OCI-LY1 (cell line): ENCODE results near the gene NANS.
"Not testable (repeated sequence)": the region's sequence is repeated elsewhere in the genome, so short reads cannot be mapped to it uniquely, and the experiment has no call there.

Source experiments
- H2AFZ ChIP-seq: fragments of 200-600 bp; sonication (generic), shearing (Covaris generic); 2 replicates; pipeline ENCODE4 v1.6.0; 2014; ENCODE audit warnings: antibody characterized with exemption, mild to moderate bottlenecking, low read length
- H3F3A ChIP-seq: fragments of 200-600 bp; sonication (generic), shearing (Covaris generic); 2 replicates; pipeline ENCODE4 v1.6.0; 2014; ENCODE audit warnings: mild to moderate bottlenecking, antibody characterized with exemption, low read length, moderate library complexity; ENCODE audit not compliant: insufficient read depth
- H3K27ac ChIP-seq: fragments of 200-600 bp; sonication (generic); 2 replicates; pipeline ENCODE4 v1.5.1; 2014; ENCODE audit warnings: low read length, mixed run types, mild to moderate bottlenecking, low read depth; ENCODE audit not compliant: poor library complexity, severe bottlenecking
- H3K27me3 ChIP-seq: fragments of 200-600 bp; sonication (generic); 2 replicates; pipeline ENCODE4 v1.6.0; 2014; ENCODE audit warnings: antibody characterized with exemption, mild to moderate bottlenecking, low read length, moderate library complexity; ENCODE audit not compliant: insufficient read depth
- H3K36me3 ChIP-seq: fragments of 200-600 bp; sonication (generic); 2 replicates; pipeline ENCODE4 v1.6.1; 2014; ENCODE audit warnings: mild to moderate bottlenecking, antibody characterized with exemption, low read length, moderate library complexity, mixed read lengths; ENCODE audit not compliant: insufficient read depth
- H3K4me1 ChIP-seq: fragments of 200-600 bp; sonication (generic); 2 replicates; pipeline ENCODE4 v1.5.1; 2014; ENCODE audit warnings: mild to moderate bottlenecking, low read length, moderate library complexity; ENCODE audit not compliant: insufficient read depth, severe bottlenecking
- H3K4me2 ChIP-seq: fragments of 200-600 bp; sonication (generic), shearing (Covaris generic); 2 replicates; pipeline ENCODE4 v1.6.1; 2014; ENCODE audit warnings: low read length
- H3K4me3 ChIP-seq: fragments of 200-600 bp; sonication (generic); 2 replicates; pipeline ENCODE4 v1.5.1; 2014; ENCODE audit warnings: low read length, low read depth, mild to moderate bottlenecking, mixed read lengths; ENCODE audit not compliant: poor library complexity, severe bottlenecking
- H3K79me2 ChIP-seq: fragments of 200-600 bp; shearing (Covaris generic); 2 replicates; pipeline ENCODE4 v1.6.1; 2016; ENCODE audit warnings: mixed run types, low read length, mixed read lengths; ENCODE audit not compliant: insufficient read depth
- H3K9ac ChIP-seq: fragments of 200-600 bp; sonication (generic), shearing (Covaris generic); 2 replicates; pipeline ENCODE4 v1.6.1; 2014; ENCODE audit warnings: mild to moderate bottlenecking, low read length, mixed read lengths
- H3K9me2 ChIP-seq: fragments of 200-600 bp; sonication (generic), shearing (Covaris generic); 2 replicates; pipeline ENCODE4 v1.6.1; 2014; ENCODE audit warnings: low read depth, mild to moderate bottlenecking, low read length, mixed read lengths
- H3K9me3 ChIP-seq: fragments of 200-600 bp; shearing (Covaris generic); 2 replicates; pipeline ENCODE4 v1.6.1; 2014; ENCODE audit warnings: low read length, mixed read lengths
- H4K20me1 ChIP-seq: fragments of 200-600 bp; sonication (generic), shearing (Covaris generic); 2 replicates; pipeline ENCODE4 v1.6.0; 2016; ENCODE audit warnings: mild to moderate bottlenecking, low read length; ENCODE audit not compliant: insufficient read depth
- CTCF ChIP-seq: fragments of 200-600 bp; sonication (generic), shearing (Covaris generic); IDR thresholded peaks from 2 replicates; pipeline ENCODE4 v1.5.1; 2017; ENCODE audit warnings: mild to moderate bottlenecking, antibody characterized with exemption, low read length, moderate library complexity, mixed read lengths
- EZH2 ChIP-seq: fragments of 200-600 bp; sonication (generic), shearing (Covaris generic); IDR thresholded peaks from 2 replicates; pipeline ENCODE4 v1.8.0; 2017; ENCODE audit warnings: borderline replicate concordance, mixed run types, mild to moderate bottlenecking, antibody characterized with exemption, low read length, moderate library complexity, mixed read lengths

The NANS gene

GRCh38 chr9:98018347-98018746 lies 38.2 kb upstream of the NANS start:
- no peak overlapping the region for H3K4me3 ChIP-seq
- H3F3A ChIP-seq: no peaks in the 10 kb centered on the region
- H3K4me2 ChIP-seq: no peak overlapping the region
- H3K9me3 ChIP-seq: no peaks in the 10 kb centered on the region
- no peaks in the 10 kb centered on the region for H3K4me1 ChIP-seq
- no peaks in the 10 kb centered on the region for H4K20me1 ChIP-seq
- no peaks in the 10 kb centered on the region for H3K27me3 ChIP-seq
- TF ChIP-seq CTCF (no peak), EZH2 (no peak)
- H3K9me2 ChIP-seq: no peaks in the 10 kb centered on the region
- no peak overlapping the region for H3K27ac ChIP-seq
- no peaks in the 10 kb centered on the region for H3K79me2 ChIP-seq
- H3K9ac ChIP-seq: no peak overlapping the region
- H3K36me3 ChIP-seq: peaks cover 65% of the 10 kb centered on the region
- H2AFZ ChIP-seq: no peak overlapping the region

GRCh38 chr9:98019098-98019497 lies 37.4 kb upstream of the NANS start:
- TF ChIP-seq EZH2 (no peak), CTCF (no peak)
- H3K9ac ChIP-seq: no peak overlapping the region
- no peak overlapping the region for H3K4me3 ChIP-seq
- no peak overlapping the region for H3K4me2 ChIP-seq
- H3K79me2 ChIP-seq: no peaks in the 10 kb centered on the region
- no peaks in the 10 kb centered on the region for H3K9me3 ChIP-seq
- H3F3A ChIP-seq: no peaks in the 10 kb centered on the region
- H2AFZ ChIP-seq: no peak overlapping the region
- no peak overlapping the region for H3K27ac ChIP-seq
- H3K9me2 ChIP-seq: no peaks in the 10 kb centered on the region
- H3K4me1 ChIP-seq: no peaks in the 10 kb centered on the region
- H3K36me3 ChIP-seq: peaks cover 57% of the 10 kb centered on the region
- H4K20me1 ChIP-seq: no peaks in the 10 kb centered on the region
- no peaks in the 10 kb centered on the region for H3K27me3 ChIP-seq

GRCh38 chr9:98019869-98020268 lies 36.7 kb upstream of the NANS start:
- not testable (repeated sequence) for H3K9me3 ChIP-seq, H3K9ac ChIP-seq, H3K27ac ChIP-seq, H2AFZ ChIP-seq, H3F3A ChIP-seq, H4K20me1 ChIP-seq, H3K4me3 ChIP-seq, H3K27me3 ChIP-seq, H3K4me1 ChIP-seq, H3K9me2 ChIP-seq, H3K79me2 ChIP-seq, H3K4me2 ChIP-seq
- H3K36me3 ChIP-seq: peaks cover 50% of the 10 kb centered on the region

- Histone ChIP-seq H3K27me3 (no peaks in the 10 kb centered on the region), H3K9me3 (no peaks in the 10 kb centered on the region), H3K4me2 (no peak overlapping the region), H3K9ac (no peak overlapping the region), H3K9me2 (no peaks in the 10 kb centered on the region), H3F3A (no peaks in the 10 kb centered on the region), H3K27ac (no peak overlapping the region), H3K36me3 (peaks cover 42% of the 10 kb centered on the region), H2AFZ (no peak overlapping the region), H4K20me1 (no peaks in the 10 kb centered on the region), H3K79me2 (no peaks in the 10 kb centered on the region), H3K4me3 (no peak overlapping the region), H3K4me1 (no peaks in the 10 kb centered on the region)
- TF ChIP-seq CTCF (no peak), EZH2 (no peak)
Measured at GRCh38 chr9:98020476-98021145, 35.9 kb upstream of the NANS start.
